HG03558 (cell line): ENCODE measurements around the gene MOB2.

Experiments used
- ATAC-seq: cut with Tn5 transposase; IDR thresholded peaks from one replicate; pipeline ENCODE4 v1.9.1; 2021; ENCODE audit warnings: moderate number of reproducible peaks; ENCODE audit not compliant: unreplicated experiment; ENCODE audit errors: extremely low read depth

MOB2 gene

DNA sequence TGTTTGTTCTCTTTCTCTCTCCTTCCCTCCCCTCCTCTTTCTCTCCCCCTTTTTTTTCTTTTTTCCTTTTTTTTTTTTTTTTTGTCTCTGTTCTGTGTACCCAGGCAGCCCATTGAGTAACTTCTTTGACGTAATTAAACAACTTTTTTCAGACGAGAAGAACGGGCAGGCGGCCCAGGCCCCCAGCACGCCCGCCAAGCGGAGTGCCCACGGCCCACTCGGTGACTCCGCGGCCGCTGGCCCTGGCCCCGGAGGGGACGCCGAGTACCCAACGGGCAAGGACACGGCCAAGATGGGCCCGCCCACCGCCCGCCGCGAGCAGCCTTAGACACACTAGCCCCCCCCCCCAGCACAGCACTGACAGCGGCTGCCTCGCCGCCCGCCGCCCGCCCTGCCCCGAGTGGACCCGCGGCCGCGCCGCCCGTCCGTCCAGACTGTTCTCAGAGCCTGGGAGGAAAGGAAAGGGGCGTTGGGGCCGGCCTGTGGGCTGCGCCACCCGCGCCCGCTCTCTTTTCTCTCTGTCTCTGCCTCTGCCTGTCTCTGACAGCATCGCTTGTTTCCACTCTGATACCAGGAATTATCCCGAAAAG lies 26.1 kb downstream of the MOB2 start:
- no peak for ATAC-seq

DNA sequence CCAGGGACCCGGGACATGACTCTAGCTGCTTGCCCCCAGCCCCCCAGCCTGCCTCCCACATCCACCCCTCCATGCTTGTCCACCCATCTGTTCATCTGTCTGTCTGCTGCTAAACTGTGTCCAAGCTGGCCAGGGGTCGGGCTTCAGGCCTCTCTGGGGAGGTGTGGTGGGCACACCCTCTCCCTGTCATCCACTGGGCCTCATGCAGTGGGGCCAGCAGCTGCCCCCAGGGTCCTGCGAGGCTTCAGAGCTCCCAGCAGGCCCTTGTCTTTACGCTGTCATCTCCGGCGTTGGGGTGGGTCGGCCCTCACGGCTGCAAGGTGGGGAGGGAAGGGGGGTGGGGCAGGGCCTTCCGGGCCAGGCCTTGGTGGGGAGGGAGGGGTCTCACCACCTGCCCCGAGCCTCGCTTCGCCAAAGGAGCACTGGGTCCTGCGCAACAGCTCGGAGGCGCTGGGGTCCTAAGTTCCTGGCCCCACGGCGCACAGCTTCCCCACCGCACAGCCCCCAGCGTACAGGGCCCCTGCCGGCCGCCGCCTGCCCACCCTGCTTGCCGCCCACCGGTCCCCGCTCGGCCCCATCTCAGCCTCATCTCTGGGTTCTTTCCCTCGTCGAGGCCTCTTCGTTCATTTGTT lies 26.7 kb downstream of the MOB2 start:
- ATAC-seq = no peak

DNA sequence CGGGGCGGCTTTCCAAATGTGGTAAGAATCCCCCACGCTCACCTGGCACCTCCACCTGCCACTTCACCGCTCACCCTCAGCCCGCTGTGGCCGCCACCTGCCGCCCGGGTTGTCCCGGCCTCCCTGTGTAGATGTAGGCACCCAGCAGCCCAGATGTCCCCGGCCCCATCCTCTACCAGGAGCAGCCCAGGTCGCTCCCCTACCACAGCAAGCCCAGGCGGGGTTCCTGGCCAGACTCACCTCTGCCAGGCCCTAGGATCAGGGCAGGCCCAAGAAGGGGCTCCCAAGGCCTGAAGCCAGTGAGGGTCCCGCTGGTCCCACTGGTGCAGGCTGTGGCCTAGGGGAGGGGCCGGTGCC lies 27.4 kb downstream of the MOB2 start:
- ATAC-seq = no peak

DNA sequence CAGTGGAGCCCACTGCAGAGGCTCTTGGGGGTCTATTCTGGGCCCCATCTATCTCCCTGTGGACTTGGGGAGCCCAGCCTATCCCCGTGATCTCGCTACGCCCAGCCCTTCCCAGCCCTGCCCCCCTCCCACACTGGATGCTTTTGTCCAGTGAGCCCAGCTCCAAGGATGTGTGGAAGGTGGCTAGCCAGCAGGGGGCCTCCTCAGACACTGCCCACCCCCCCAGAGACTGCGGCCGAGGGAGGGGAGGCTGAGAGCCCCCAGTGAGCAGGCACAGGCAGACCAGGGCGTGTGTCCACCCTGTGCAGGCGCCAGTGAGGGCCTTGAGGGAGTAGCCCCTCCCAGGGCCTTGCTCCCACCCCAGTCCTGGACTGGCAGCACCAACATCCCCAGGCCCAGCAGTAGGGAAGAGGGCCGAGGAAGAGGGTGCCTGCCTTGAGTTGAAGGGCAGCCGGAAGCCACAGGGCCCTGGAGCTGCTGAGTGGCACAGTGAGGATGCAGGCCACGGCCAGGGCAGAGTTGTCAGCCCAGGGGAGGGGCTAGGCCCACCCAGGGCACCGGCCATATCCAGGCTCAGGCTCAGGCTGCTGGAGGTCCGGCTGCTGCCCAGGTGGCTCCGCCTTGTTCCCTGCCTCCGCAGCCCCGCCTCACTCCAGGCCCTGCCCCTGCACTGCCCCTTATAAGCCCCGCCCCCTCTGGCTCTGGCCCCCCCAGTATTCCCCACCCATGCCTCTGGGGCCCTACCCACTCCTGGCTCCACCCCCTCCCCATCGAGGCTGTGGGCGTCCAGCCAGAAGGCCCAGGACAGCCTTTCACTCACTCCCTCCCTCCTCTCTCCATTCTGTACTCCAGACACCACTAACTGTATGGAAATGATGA lies 28.0 kb downstream of the MOB2 start:
- ATAC-seq = no peak

DNA sequence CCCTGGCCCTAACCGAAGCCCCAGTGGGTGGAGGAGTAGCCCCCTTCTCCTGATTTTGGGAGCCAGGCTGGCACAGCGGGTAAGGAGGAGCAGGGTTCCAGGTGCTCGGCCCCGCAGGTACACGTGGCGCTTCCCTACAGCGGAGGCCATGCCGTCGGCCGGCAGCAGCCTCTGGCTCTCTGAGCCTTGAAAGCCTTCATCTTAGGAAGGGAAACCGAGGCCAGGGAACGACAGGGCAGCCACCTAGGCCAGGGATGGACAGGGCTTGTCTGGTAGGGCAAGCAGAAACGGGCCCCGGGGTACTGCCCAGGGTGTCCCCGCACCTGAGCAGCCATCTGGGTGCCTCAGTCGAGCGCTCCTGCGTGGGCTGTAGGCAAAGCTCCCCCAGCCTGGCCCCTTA lies 28.7 kb downstream of the MOB2 start:
- no peak for ATAC-seq

DNA sequence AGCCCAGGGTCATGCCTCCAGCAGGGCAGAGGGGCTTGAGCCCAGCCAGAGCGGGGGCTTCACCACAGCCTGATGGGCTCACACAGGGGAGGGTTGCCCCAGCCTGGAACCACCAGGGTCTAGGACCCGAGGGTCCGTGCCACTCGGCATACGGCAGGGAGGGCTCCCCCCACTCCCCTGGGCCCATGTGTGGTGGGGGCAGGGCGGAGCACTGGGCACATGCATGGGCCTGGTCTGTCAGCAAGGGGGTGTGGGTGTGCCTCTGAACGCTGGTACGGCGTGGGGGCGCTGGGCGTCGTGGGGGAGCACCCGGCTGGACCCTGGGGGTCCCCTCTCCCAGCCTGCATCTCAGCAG lies 29.3 kb downstream of the MOB2 start:
- no peak for ATAC-seq

DNA sequence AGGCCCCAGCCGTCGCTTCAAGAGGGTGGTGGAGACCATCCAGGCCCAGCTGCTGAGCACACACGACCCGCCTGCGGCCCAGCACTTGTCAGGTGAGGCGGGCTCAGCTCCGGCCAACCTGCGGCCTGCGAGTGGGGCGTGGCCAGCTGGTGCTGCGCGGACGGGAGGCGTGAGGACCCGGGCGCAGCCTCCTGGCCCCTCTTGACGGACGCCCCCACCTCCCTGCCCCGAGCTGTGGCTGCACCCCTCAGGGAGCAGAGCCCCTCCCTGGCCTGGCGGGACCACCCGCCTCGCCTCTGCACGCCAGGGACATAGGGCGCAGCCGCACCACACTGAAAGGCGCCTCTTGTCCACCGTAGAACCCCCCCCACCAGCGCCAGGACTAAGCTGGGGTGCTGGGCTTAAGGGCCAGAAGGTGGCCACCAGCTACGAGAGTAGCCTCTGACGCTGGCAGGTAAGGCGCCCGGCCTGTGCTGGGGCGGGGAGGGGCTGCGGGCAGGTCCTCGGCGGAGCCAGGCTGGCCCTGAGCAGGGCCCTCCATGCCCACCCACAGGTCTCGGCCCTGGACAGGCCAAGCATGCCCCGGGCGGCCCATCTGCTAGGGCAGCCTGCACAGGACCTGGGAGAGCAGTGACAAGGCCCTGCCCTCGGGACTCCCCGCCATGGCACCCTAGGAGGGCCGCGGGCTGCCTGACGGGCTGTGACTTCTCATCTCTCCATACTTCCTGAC lies 29.8 kb downstream of the MOB2 start:
- no peak for ATAC-seq

DNA sequence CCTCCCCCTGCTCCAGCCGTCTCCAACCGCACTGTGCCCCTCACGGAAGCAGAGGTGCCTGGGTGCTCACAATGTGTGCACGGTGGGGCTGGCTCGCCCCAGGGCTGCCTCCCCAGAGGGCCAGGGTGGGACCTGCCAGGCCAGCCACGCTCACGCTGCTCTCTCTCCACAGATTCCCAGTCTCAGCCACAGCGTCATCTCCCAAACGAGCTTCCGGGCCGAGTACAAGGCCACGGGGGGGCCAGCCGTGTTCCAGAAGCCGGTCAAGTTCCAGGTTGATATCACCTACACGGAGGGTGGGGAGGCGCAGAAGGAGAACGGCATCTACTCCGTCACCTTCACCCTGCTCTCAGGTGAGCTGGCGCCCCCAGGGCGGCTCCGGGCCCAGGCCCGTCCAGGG lies 30.4 kb downstream of the MOB2 start:
- no peak for ATAC-seq

DNA sequence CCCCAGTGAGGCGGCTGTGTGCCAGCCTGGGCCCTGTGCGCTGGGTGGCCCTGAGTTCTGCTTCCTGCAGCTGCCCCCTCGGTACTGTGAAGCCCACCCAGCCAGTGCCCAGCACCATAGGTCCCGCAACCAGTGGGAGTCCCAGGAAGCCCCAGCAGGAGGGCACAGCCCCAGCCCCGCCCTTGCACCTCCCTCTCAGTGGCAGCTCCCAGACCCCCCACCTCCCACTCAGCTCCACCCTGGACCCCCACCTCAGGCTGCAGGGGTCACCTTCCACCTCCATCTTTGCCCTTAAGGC lies 30.9 kb downstream of the MOB2 start:
- no peak for ATAC-seq

DNA sequence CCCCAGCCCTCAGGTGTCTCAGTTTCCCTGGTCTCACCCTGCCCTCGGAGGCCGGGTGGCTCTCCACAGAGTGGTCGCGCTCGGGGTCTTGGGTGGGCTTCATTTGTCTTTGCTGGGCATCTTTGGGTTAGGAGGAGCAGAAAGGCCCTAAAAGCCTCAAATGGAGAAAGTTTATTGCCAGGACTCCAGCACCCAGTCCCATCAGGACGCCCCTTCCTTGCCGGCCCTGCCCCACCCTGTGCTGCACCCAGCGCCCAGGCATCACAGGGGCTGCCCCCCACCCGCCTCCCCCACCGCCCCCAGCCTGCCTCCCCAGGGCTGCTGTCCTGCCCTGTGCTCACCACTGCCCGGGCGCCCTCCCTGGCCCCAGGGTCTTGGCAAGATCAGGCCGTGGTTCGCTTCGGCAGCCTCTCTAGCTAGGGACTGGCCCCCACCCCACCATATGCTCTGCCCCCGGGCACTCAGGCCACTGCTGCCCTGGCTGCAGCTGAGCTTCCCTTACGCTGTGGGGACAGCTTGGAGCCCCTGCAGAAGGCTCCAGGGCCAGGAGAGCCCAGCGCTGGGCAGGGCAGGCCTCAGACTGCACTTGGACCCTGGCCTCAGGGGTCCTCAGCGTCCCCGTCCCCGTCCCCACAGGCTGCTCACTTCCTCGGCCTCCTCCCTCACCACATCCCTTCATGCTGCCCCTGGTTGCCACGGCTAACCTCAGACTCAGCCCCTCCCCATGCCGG lies 31.4 kb downstream of the MOB2 start:
- ATAC-seq = no peak

DNA sequence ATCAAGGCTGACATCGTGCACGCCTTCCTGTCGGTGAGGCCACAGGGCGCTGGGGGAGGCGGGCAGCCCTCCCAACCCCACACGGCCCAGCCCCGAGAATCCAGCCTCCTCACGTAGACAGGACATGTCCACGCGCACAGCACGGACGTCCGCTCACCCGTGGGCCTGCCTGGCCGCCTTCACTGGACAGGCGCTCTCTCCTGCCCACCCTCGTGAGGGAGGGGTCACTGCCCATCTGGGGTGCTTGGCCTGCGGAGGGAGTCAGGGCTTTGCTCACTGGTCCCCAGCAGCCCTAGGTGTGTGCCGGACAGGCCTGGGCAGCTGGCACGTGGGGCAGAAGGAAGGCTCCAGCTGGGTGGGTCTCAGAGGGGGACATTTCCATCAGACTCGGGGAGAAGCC lies 32.0 kb downstream of the MOB2 start:
- no peak for ATAC-seq

DNA sequence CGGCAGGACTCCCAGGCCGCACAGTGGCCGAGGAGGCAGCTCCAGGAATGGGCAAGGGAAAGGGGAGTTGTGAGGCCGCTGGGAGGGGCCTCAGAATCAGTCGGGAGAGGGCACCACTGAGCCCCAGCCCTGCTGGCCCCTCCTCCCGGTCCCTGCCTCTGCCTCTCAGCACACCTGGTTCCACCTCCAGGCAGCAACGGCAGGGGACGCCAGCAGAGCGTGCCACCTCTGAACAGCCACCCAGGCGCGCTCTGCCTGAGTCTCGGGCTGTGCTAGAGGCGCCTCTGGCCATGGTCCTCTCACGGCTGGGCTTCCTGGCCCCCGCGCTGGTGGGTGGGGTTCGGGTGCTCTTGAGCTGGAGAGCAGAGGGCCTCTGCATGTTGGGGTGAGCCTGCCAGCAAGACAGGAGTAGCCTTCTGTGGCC lies 33.0 kb downstream of the MOB2 start:
- no peak for ATAC-seq

DNA sequence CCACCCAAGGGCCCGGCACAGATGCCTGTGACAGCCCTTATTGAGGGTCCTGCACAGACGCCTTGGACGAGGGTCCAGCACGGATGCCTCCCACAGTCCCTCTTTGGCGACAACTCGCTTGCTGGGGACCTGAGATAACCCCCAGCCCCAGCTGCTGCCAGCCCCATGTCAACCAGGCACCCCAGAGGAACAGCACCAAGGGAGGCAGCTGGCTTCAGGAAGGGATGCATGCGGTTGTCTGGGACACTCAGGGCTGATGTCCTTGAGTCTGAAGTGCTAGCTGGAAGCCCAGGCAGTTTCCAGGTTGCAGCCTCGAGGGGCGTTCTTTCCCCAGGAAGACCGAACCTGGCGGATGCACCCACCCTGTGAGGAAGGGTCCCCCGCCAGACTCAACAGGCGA lies 33.8 kb downstream of the MOB2 start:
- ATAC-seq = no peak

DNA sequence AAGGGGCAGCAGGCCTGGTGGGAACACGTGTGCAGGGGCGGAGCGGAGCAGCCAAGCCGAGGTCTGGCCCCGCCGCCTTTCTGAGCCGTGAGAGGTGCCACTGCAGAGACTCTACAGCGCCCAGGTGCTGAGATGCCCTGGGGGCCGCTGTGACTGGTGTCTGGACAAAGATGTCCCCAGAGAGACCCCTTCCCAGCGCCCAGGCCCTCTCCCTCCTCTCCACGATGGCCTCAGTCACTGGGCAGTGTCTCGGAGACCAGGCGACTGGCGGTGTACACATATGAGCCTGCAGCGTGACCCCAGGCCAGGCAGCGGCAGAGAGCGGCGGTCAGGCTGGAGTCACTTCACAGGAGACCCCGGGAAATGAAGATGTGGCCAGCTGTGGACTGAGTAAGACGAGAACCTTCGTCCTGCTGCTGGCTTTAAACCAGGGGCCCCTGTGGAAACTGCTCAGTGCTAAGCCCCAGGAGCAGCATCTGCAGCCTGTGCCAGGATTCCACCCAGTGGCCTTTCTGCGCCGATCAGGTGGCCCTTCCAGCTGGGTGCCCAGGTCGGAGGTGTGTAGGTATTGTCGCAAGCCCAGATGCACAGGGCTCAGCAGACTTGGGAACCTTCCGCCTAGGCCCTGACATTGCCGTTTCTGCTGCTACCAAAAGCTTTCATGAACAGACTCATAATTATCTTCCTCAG lies 34.7 kb downstream of the MOB2 start:
- no peak for ATAC-seq

DNA sequence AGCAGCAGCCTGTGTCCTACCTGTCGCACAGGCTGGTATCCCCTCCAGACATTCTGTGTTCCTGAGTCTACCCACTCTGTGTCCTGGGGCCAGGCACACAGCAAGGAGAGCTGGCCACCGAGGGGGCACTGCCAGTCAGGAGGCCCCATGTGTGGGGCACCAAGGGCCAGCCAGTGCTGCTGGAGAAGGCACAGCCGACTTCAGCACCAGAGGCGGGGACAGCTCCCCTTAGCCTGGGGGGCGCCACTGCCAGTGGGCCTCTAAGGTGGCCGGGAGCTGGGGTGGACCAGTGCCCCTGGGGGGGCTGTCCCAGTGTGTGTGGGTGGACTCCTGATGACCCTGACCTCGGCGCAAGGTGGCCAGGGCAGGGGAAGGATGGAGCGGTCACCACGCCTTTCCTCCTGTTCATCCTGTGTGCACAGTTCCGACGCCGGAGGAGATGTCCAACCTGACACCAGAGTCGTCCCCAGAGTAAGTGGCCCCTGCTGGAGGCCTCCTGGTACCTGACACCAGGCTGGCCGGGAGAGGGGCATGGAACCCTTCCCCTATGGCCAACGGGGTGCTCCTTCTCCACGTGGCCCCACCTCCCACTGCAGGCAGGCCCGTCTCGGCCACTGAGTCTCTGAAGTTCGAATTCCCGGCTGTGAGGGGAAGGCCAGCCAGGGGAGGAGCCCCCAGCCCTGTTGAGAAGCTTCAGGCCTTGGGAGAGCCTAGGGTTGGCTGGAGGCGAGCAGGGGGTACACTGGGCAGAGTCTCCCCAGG lies 35.4 kb downstream of the MOB2 start:
- no peak for ATAC-seq

DNA sequence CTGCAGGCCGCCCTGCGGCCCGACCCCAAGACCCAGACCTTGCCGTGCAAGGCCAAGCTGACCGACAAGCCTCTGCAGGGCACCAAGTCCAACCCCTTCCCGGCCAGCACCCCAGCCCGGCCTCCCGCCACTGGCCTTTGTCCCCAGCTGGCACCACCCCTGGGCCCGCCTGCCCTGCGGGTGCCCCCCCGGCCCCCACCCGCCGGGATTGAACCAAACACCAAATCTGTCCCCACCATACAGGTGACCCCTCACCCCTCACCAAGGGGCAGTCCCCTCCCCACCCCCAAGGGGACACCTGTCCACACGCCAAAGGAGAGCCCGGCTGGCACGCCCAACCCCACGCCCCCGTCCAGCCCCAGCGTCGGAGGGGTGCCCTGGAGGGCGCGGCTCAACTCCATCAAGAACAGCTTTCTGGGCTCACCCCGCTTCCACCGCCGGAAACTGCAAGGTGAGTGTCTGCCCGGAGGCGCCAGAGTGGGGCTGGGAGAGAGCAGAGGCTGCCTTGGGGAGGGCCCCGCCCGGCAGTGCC lies 36.2 kb downstream of the MOB2 start:
- ATAC-seq = no peak

DNA sequence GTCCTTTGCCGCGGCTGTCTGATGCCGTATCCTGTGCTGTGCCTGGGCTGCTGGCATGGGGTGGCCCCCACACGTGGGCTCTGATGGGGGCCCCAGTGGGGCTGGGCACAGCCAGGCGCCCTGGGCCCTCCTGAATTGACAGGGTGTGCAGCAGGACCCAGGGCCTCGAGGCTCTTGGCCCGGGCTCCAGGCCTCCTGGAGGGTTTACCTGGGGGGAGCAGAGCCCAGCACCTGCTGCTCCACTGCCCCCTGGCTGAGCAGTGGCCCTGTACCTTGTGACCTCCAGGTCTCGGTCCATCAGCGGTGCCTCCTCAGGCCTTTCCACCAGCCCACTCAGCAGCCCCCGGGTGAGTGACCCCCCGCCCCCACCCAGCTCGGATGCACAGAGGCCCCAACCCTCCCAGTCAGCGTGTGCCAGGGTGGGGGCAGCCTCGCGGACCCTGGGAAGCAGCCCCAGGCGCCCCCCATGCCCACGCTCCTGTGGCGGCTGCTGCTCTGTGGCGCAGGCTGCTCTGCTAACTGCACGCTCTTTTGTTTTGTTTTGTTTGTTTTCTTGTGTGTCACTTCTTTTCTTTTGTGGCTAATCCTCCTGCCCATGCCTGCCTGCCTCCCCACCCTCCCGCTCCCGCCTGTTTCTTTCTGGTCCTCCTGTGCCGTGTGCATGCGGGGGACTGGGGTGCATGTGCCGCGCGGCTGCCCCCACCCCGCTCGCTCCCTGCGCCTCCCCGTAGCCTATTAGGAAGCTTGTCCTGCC lies 36.9 kb downstream of the MOB2 start:
- no peak for ATAC-seq

DNA sequence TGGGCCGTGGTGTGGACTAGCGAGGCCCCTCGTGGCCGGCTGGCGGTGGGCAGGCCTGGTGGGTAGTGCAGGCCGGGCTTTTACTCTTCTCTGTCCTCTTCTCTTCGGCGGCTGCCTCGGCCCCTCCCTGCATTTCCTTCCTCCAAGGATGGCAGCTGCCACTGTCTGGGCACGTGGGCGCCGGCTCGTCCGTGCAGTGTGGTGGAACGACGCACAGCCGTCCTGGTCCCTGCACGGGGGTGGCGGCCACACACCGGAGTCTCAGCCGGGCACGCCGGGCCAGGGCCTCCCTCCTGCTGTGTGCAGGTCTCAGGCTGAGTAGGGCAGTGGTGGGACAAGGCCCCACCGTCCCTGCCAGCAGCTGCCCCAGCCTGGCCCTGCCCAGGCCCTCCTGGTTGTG lies 37.7 kb downstream of the MOB2 start:
- ATAC-seq = no peak
